OCI-LY3 (cell line): Measurements from ENCODE around the gene SNX13.

Experiments used
- CTCF ChIP-seq: fragments of 200-600, 300-600 bp; sonication (generic); IDR thresholded peaks from 2 replicates; pipeline ENCODE4 v1.5.1; 2014; ENCODE audit warnings: antibody characterized with exemption, low read length, low read depth
- EZH2phosphoT487 ChIP-seq: fragments of 200-600 bp; shearing (Covaris generic); IDR thresholded peaks from 2 replicates; pipeline ENCODE4 v1.6.1; 2018; ENCODE audit warnings: antibody characterized with exemption, mixed run types, low read depth

GRCh38 chr7:17948526-17949238 is 8.4 kb upstream of the SNX13 start:
- TF ChIP-seq CTCF = no peak
- TF ChIP-seq EZH2phosphoT487 = no peak
